ENCODE measurements around the gene P2RX4. TPM values are rescaled to one million over a fixed set of nuclear protein-coding genes. Genes with fewer than 3 reads are reported as not detected.

The P2RX4 gene
- polyA plus RNA-seq, 6 donors from 2014 or later, result 11.2 to 23.3 (median 15.6) TPM

- Mint-ChIP-seq H3K36me3 (no peaks in the 10 kb centered on the region), H3K27ac (peak overlapping the region in 1 of 6 donors; percentile 26), H3K9me3 (no peaks in the 10 kb centered on the region), H3K27me3 (no peaks in the 10 kb centered on the region), H3K4me1 (peaks cover 0 to 8% (median 0%) of the 10 kb centered on the region in 3 donors), H3K4me3 (no peak overlapping the region)
- DNase-seq (no peak), ATAC-seq (ENCODE audit: low read depth in 2 of 2) (no peak)
Observed at GRCh38 chr12:121232977-121233627, 23.2 kb downstream of the P2RX4 start.

- Mint-ChIP-seq H3K4me1 (peaks cover 0 to 8% (median 0%) of the 10 kb centered on the region in 3 donors), H3K27ac (no peak overlapping the region), H3K4me3 (no peak overlapping the region), H3K27me3 (no peaks in the 10 kb centered on the region), H3K9me3 (no peaks in the 10 kb centered on the region), H3K36me3 (no peaks in the 10 kb centered on the region)
- DNase-seq, result no peak
- no peak for ATAC-seq (ENCODE audit: low read depth in 2 of 2)
Observed at GRCh38 chr12:121233628-121234020, 23.7 kb downstream of the P2RX4 start.

- no peak for DNase-seq
- no peak overlapping the region for H3K4me3 Mint-ChIP-seq
Observed at GRCh38 chr12:121236776-121237175, 26.8 kb downstream of the P2RX4 start.

GRCh38 chr12:121237415-121237814 lies 27.5 kb downstream of the P2RX4 start:
- Mint-ChIP-seq H3K9me3 (no peaks in the 10 kb centered on the region), H3K4me3 (no peak overlapping the region), H3K27me3 (no peaks in the 10 kb centered on the region), H3K36me3 (no peaks in the 10 kb centered on the region), H3K27ac (peak overlapping the region in 3 of 6 donors; percentile 41 to 96 (median 94)), H3K4me1 (peaks cover 19 to 28% (median 22%) of the 10 kb centered on the region in 3 donors)
- DNase-seq (no peak), ATAC-seq (ENCODE audit: low read depth in 2 of 2) (no peak)

More at GRCh38 chr12:121236776-121237175, 26.8 kb downstream of the P2RX4 start:
- no peaks in the 10 kb centered on the region for H3K36me3 Mint-ChIP-seq
- ATAC-seq (ENCODE audit: low read depth in 2 of 2), result no peak
- H3K27ac Mint-ChIP-seq, result peak overlapping the region in 1 of 6 donors; percentile 24
- no peaks in the 10 kb centered on the region for H3K27me3 Mint-ChIP-seq
- no peaks in the 10 kb centered on the region for H3K9me3 Mint-ChIP-seq
- peaks cover 19 to 30% (median 22%) of the 10 kb centered on the region in 3 donors for H3K4me1 Mint-ChIP-seq

GRCh38 chr12:121238086-121238485 lies 28.2 kb downstream of the P2RX4 start:
- Mint-ChIP-seq H3K4me1 (peaks cover 19 to 28% (median 22%) of the 10 kb centered on the region in 3 donors), H3K4me3 (peak overlapping the region in 1 of 8 donors; percentile 79), H3K36me3 (no peaks in the 10 kb centered on the region), H3K9me3 (no peaks in the 10 kb centered on the region), H3K27me3 (no peaks in the 10 kb centered on the region), H3K27ac (peak overlapping the region in 5 of 6 donors; percentile 39 to 96 (median 93))
- DNase-seq (no peak), ATAC-seq (ENCODE audit: low read depth in 2 of 2) (no peak)

- no peak for DNase-seq
- Mint-ChIP-seq H3K9me3 (no peaks in the 10 kb centered on the region), H3K4me3 (peak overlapping the region in 4 of 8 donors; percentile 10 to 61 (median 24)), H3K4me1 (peaks cover 19 to 28% (median 22%) of the 10 kb centered on the region in 3 donors), H3K27me3 (no peaks in the 10 kb centered on the region), H3K36me3 (no peaks in the 10 kb centered on the region), H3K27ac (peak overlapping the region; percentile 68 to 96 (median 90))
- no peak for ATAC-seq (ENCODE audit: low read depth in 2 of 2)
Observed at GRCh38 chr12:121238604-121239350, 28.8 kb downstream of the P2RX4 start.

GRCh38 chr12:121239351-121240061 lies 29.6 kb downstream of the P2RX4 start:
- DNase-seq (no peak), ATAC-seq (ENCODE audit: low read depth in 2 of 2) (no peak)
- peak overlapping the region; percentile 90 to 96 (median 96) for H3K27ac Mint-ChIP-seq
- H3K4me3 Mint-ChIP-seq, result peak overlapping the region in 6 of 8 donors; percentile 12 to 89 (median 70)
- H3K27me3 Mint-ChIP-seq, result no peaks in the 10 kb centered on the region
- peaks cover 19 to 28% (median 22%) of the 10 kb centered on the region in 3 donors for H3K4me1 Mint-ChIP-seq
- H3K36me3 Mint-ChIP-seq, result no peaks in the 10 kb centered on the region
- H3K9me3 Mint-ChIP-seq, result no peaks in the 10 kb centered on the region

- Mint-ChIP-seq H3K27me3 (no peaks in the 10 kb centered on the region), H3K36me3 (no peaks in the 10 kb centered on the region), H3K4me3 (peak overlapping the region; percentile 61 to 96 (median 86)), H3K4me1 (peaks cover 19 to 28% (median 22%) of the 10 kb centered on the region in 3 donors), H3K9me3 (no peaks in the 10 kb centered on the region), H3K27ac (peak overlapping the region; percentile 89 to 96 (median 96))
- DNase-seq, result no peak
- no peak for ATAC-seq (ENCODE audit: low read depth in 2 of 2)
Observed at GRCh38 chr12:121240062-121240420, 30.1 kb downstream of the P2RX4 start.

- no peaks in the 10 kb centered on the region for H3K27me3 Mint-ChIP-seq
- peak overlapping the region; percentile 61 to 96 (median 86) for H3K4me3 Mint-ChIP-seq
- no peaks in the 10 kb centered on the region for H3K36me3 Mint-ChIP-seq
- peaks cover 19 to 28% (median 22%) of the 10 kb centered on the region in 3 donors for H3K4me1 Mint-ChIP-seq
- peak overlapping the region; percentile 90 to 97 (median 96) for H3K27ac Mint-ChIP-seq
- no peaks in the 10 kb centered on the region for H3K9me3 Mint-ChIP-seq
- DNase-seq (peak; percentile 83), ATAC-seq (ENCODE audit: low read depth in 2 of 2) (peak; percentile 92 to 93)
Observed at GRCh38 chr12:121240484-121241101, 30.7 kb downstream of the P2RX4 start.

- Mint-ChIP-seq H3K4me3 (peak overlapping the region; percentile 61 to 96 (median 86)), H3K4me1 (peaks cover 19 to 28% (median 22%) of the 10 kb centered on the region in 3 donors), H3K9me3 (no peaks in the 10 kb centered on the region), H3K27ac (peak overlapping the region; percentile 88 to 97 (median 96)), H3K36me3 (no peaks in the 10 kb centered on the region), H3K27me3 (no peaks in the 10 kb centered on the region)
- DNase-seq, result no peak
- ATAC-seq (ENCODE audit: low read depth in 2 of 2), result no peak
Observed at GRCh38 chr12:121241156-121241970, 31.4 kb downstream of the P2RX4 start.

GRCh38 chr12:121245031-121245430 lies 35.1 kb downstream of the P2RX4 start:
- peaks cover 0 to 9% of the 10 kb centered on the region in 2 donors for H3K36me3 Mint-ChIP-seq

GRCh38 chr12:121245951-121246350 lies 36.0 kb downstream of the P2RX4 start:
- Mint-ChIP-seq H3K9me3 (no peaks in the 10 kb centered on the region), H3K36me3 (peaks cover 0 to 16% of the 10 kb centered on the region in 2 donors), H3K27me3 (no peaks in the 10 kb centered on the region), H3K4me1 (peaks cover 8 to 16% (median 11%) of the 10 kb centered on the region in 3 donors), H3K27ac (peak overlapping the region in 1 of 6 donors; percentile 10), H3K4me3 (no peak overlapping the region)
- ATAC-seq (ENCODE audit: low read depth in 2 of 2) (no peak), DNase-seq (no peak)

More at GRCh38 chr12:121245031-121245430, 35.1 kb downstream of the P2RX4 start:
- DNase-seq (no peak), ATAC-seq (ENCODE audit: low read depth in 2 of 2) (no peak)
- H3K9me3 Mint-ChIP-seq, result no peaks in the 10 kb centered on the region
- peaks cover 17 to 24% (median 20%) of the 10 kb centered on the region in 3 donors for H3K4me1 Mint-ChIP-seq
- H3K27ac Mint-ChIP-seq, result no peak overlapping the region
- no peaks in the 10 kb centered on the region for H3K27me3 Mint-ChIP-seq
- no peak overlapping the region for H3K4me3 Mint-ChIP-seq

All from naive B cell (primary cell).